SK-N-SH (cell line): ENCODE results near the gene SST. TPM values are rescaled to one million over a fixed set of nuclear protein-coding genes. Genes with fewer than 3 reads are reported as not detected.

ENCODE experiments used
- CTCF ChIA-PET: fragments of 300-600, 350-600 bp; formaldehyde crosslinking; extraction: SDS; loops from one replicate; lab custom pipeline; 2021; lab: Yijun Ruan, JAX
- POLR2A ChIA-PET: fragments of 350-600 bp; sonication (Branson Sonifier 250); formaldehyde crosslinking; extraction: SDS; loops from one replicate; lab custom pipeline; 2020; ENCODE audit warnings: antibody characterized with exemption, inconsistent platforms; lab: Yijun Ruan, JAX
- DNase-seq: peaks from one replicate; pipeline ENCODE4 v3.0.0; 2012
- H2AFZ ChIP-seq: fragments of 200-600 bp; sonication (generic); 2 replicates; pipeline ENCODE4 v1.8.1; 2016; ENCODE audit warnings: antibody characterized with exemption, mild to moderate bottlenecking, low read depth
- H3F3A ChIP-seq: fragments of 200-600 bp; sonication (generic); replicated peaks from 2 replicates; pipeline ENCODE3; 2016; ENCODE audit warnings: antibody characterized with exemption, mild to moderate bottlenecking; ENCODE audit not compliant: insufficient read depth
- H3K27ac ChIP-seq, 2 experiments: fragments of 200-500 bp in 1 of 2; fragments of 200-600 bp in 1 of 2; sonication (Bioruptor generic) in 1 of 2; sonication (generic), shearing (Covaris generic) in 1 of 2; 2 replicates each; pipeline versions ENCODE4 v1.5.1 to v1.6.1; 2014 to 2016; ENCODE audit warnings: low read depth in 2 of 2, inconsistent platforms in 1 of 2, low read length in 1 of 2, mild to moderate bottlenecking in 1 of 2, mixed read lengths in 1 of 2
- H3K27me3 ChIP-seq: fragments of 200-600 bp; sonication (generic), shearing (Covaris generic); 2 replicates; pipeline ENCODE4 v1.6.1; 2016; ENCODE audit warnings: mixed run types; ENCODE audit not compliant: insufficient read depth
- H3K36me3 ChIP-seq, 2 experiments: fragments of 200-500 bp in 1 of 2; fragments of 200-600 bp in 1 of 2; sonication (Bioruptor generic) in 1 of 2; sonication (generic) in 1 of 2; replicated peaks in 1 of 2; 2 replicates each; pipeline versions ENCODE3 to v1.5.1; 2014 to 2016; ENCODE audit warnings: low read length in 1 of 2, mild to moderate bottlenecking in 1 of 2; ENCODE audit not compliant: insufficient read depth in 2 of 2, control insufficient read depth in 1 of 2
- H3K4me1 ChIP-seq, 2 experiments: fragments of 200-500 bp in 1 of 2; fragments of 200-600 bp in 1 of 2; sonication (Bioruptor generic) in 1 of 2; sonication (generic), shearing (Covaris generic) in 1 of 2; 2 replicates each; pipeline versions ENCODE4 v1.5.1 to v1.6.1; 2014 to 2016; ENCODE audit warnings: low read depth in 1 of 2, low read length in 1 of 2, mixed run types in 1 of 2; ENCODE audit not compliant: insufficient read depth in 2 of 2, control insufficient read depth in 1 of 2
- H3K4me2 ChIP-seq: fragments of 200-600 bp; sonication (generic), shearing (Covaris generic); 2 replicates; pipeline ENCODE4 v1.6.1; 2017; ENCODE audit warnings: mixed run types
- H3K4me3 ChIP-seq, 2 experiments: fragments of 200-500 bp in 1 of 2; fragments of 200-600 bp in 1 of 2; sonication (Bioruptor generic) in 1 of 2; sonication (generic), shearing (Covaris generic) in 1 of 2; 2 replicates each; pipeline versions ENCODE4 v1.5.1 to v1.8.1; 2014 to 2016; ENCODE audit warnings: low read depth in 2 of 2, inconsistent platforms in 1 of 2, low read length in 1 of 2, mild to moderate bottlenecking in 1 of 2, mixed read lengths in 1 of 2, moderate library complexity in 1 of 2
- H3K79me2 ChIP-seq: fragments of 200-600 bp; sonication (generic); 2 replicates; pipeline ENCODE4 v1.8.1; 2017; ENCODE audit warnings: mild to moderate bottlenecking; ENCODE audit not compliant: insufficient read depth
- H3K9ac ChIP-seq: fragments of 200-600 bp; sonication (generic); 2 replicates; pipeline ENCODE4 v1.6.1; 2017; ENCODE audit warnings: mixed run types
- H3K9me2 ChIP-seq: fragments of 200-600 bp; sonication (generic); 2 replicates; pipeline ENCODE4 v1.6.1; 2017; ENCODE audit warnings: mixed run types
- H3K9me3 ChIP-seq: fragments of 200-600 bp; sonication (generic); 2 replicates; pipeline ENCODE4 v1.6.1; 2017; ENCODE audit warnings: mixed run types, mild to moderate bottlenecking, moderate library complexity
- H4K20me1 ChIP-seq: fragments of 200-600 bp; sonication (generic); 2 replicates; pipeline ENCODE4 v1.6.1; 2017; ENCODE audit warnings: mild to moderate bottlenecking, mixed run types; ENCODE audit not compliant: insufficient read depth
- CHD2 ChIP-seq: fragments of 150-350 bp; IDR thresholded peaks from 2 replicates; pipeline ENCODE4 v1.6.1; 2018; ENCODE audit warnings: low read length; ENCODE audit not compliant: partially characterized antibody
- FOSL2 ChIP-seq: IDR thresholded peaks from 2 replicates; pipeline ENCODE4 v1.4.0; 2012; ENCODE audit warnings: low read depth, mild to moderate bottlenecking, moderate library complexity, borderline replicate concordance
- FOXJ3 ChIP-seq: sonication (generic); formaldehyde crosslinking; IDR thresholded peaks from 2 replicates; pipeline ENCODE4 v1.5.1; 2020; ENCODE audit warnings: mild to moderate bottlenecking, missing genetic modification reagents
- GABPA ChIP-seq: IDR thresholded peaks from 2 replicates; pipeline ENCODE4 v1.4.0; 2012; ENCODE audit warnings: low read depth, mild to moderate bottlenecking
- GATA2 ChIP-seq: sonication (generic); formaldehyde crosslinking; IDR thresholded peaks from 2 replicates; pipeline ENCODE4 v1.5.0; 2020; ENCODE audit warnings: mild to moderate bottlenecking, missing genetic modification reagents
- MEF2A ChIP-seq: IDR thresholded peaks from 2 replicates; pipeline ENCODE4 v1.4.0; 2012; ENCODE audit warnings: low read depth, borderline replicate concordance
- MXI1 ChIP-seq: IDR thresholded peaks from 2 replicates; pipeline ENCODE4 v1.6.1; 2012; ENCODE audit warnings: mild to moderate bottlenecking, low read depth, low read length, improper control_type of control experiment
- NFIC ChIP-seq: IDR thresholded peaks from 2 replicates; pipeline ENCODE4 v1.4.0; 2012; ENCODE audit warnings: borderline replicate concordance
- NRF1 ChIP-seq: IDR thresholded peaks from 2 replicates; pipeline ENCODE4 v1.6.1; 2012; ENCODE audit warnings: low read depth, mild to moderate bottlenecking, low read length
- PBX3 ChIP-seq: IDR thresholded peaks from 2 replicates; pipeline ENCODE4; 2012
- RFX5 ChIP-seq: IDR thresholded peaks from 2 replicates; pipeline ENCODE4 v1.6.1; 2012; ENCODE audit warnings: mild to moderate bottlenecking, improper control_type of control experiment, low read length
- RXRA ChIP-seq: IDR thresholded peaks from 2 replicates; pipeline ENCODE4 v1.4.0; 2012; ENCODE audit warnings: low read depth, mild to moderate bottlenecking, borderline replicate concordance
- SMC3 ChIP-seq: IDR thresholded peaks from 2 replicates; pipeline ENCODE4 v1.6.1; 2012; ENCODE audit warnings: low read depth, low read length, improper control_type of control experiment
- USF2 ChIP-seq: fragments of 150-350 bp; IDR thresholded peaks from 2 replicates; pipeline ENCODE4 v1.6.1; 2017; ENCODE audit warnings: antibody characterized with exemption, low read length, low read depth, borderline replicate concordance
- YY1 ChIP-seq: IDR thresholded peaks from 2 replicates; pipeline ENCODE4 v1.4.0; 2012; ENCODE audit warnings: low read depth, mild to moderate bottlenecking
- WGBS: methylation state at CpG from one replicate; pipeline ENCODE4 v1.1.6; 2017; ENCODE audit warnings: low lambda C conversion rate; 5-methylcytosine and 5-hydroxymethylcytosine counted together
- polyA plus RNA-seq, 3 experiments: library from polyadenylated mRNA; depleted of rRNA; stranded (reverse); fragments of >200 nt; gene quantifications; 2 replicates each; pipeline ENCODE4 v1.2.3, GENCODE V29; 2012
- TF ChIP-seq, protein P1 (sequence below): IDR thresholded peaks from 2 replicates; pipeline ENCODE4 v1.4.0; 2012; ENCODE audit warnings: low read depth
- TF ChIP-seq, protein P2 (sequence below): fragments of 200-600 bp; sonication (generic); IDR thresholded peaks from 2 replicates; pipeline ENCODE4 v1.6.1; 2017; ENCODE audit warnings: antibody characterized with exemption, mild to moderate bottlenecking, moderate library complexity
- TF ChIP-seq, protein P3 (sequence below): IDR thresholded peaks from 2 replicates; pipeline ENCODE4 v1.4.0; 2012; ENCODE audit warnings: low read depth, borderline replicate concordance

SST gene
- polyA plus RNA-seq, 1 of the 3 experiments (the other 2 are of a cell fraction), result not detected

- H3K36me3 ChIP-seq, result no peaks in the 10 kb centered on the region
These were observed 25.8 kb upstream of the SST start for GRCh38 chr3:187696021-187696420.

DNA sequence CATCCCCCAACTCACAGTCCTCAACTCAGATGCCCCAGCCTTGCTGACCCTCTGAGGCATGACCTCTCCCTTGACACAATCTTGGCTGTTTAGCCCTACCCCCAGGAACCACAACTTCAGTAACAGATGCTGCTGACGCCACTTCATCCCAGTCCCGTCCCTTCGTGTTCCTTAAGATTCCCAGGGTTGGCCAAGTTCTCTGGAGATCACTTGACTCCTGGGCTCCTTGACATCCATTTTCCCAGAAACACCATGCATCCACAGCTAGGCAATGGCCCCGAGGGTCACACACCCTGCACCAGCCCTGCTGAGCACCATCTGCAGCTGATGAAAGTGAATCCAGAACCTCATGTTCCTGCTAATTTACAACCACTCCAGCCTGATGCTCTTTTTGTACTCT, 25.3 kb upstream of the SST start:
- 21% methylated on average over 4 of the region's 4 CpGs for WGBS
- peaks cover 40% of the 10 kb centered on the region; the same call in 1 of the 2 replicates for H3K27me3 ChIP-seq
- CTCF ChIA-PET, result interaction anchor here (0.9 kb wide), 1 partner anchor 17 kb away, joined by 3 read pairs; no protein-coding TSS in a partner anchor
- POLR2A ChIA-PET, result no interaction called here
- no peaks in the 10 kb centered on the region for H3K9me3 ChIP-seq
- no peaks in the 10 kb centered on the region for H4K20me1 ChIP-seq
- H3K27ac ChIP-seq, result no peak overlapping the region
- no peak for DNase-seq
- no peaks in the 10 kb centered on the region for H3K4me1 ChIP-seq
- no peak overlapping the region for H3K4me2 ChIP-seq
- H2AFZ ChIP-seq, result no peak overlapping the region
- no peaks in the 10 kb centered on the region for H3F3A ChIP-seq
- H3K9ac ChIP-seq, result no peak overlapping the region
- H3K36me3 ChIP-seq, result no peaks in the 10 kb centered on the region
- no peaks in the 10 kb centered on the region for H3K9me2 ChIP-seq
- H3K4me3 ChIP-seq, result no peak overlapping the region
- H3K79me2 ChIP-seq, result no peaks in the 10 kb centered on the region
- TF ChIP-seq, protein P1, sequence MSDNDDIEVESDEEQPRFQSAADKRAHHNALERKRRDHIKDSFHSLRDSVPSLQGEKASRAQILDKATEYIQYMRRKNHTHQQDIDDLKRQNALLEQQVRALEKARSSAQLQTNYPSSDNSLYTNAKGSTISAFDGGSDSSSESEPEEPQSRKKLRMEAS, result no peak
- TF ChIP-seq NRF1, result no peak
- no peak for TF ChIP-seq GABPA
- no peak for TF ChIP-seq RFX5
- TF ChIP-seq FOXJ3, result no peak
- no peak for TF ChIP-seq GATA2 (CRISPR knock-in tag)
- no peak for TF ChIP-seq FOSL2
- TF ChIP-seq NFIC, result no peak
- TF ChIP-seq PBX3, result no peak
- no peak for TF ChIP-seq MEF2A
- TF ChIP-seq RXRA, result no peak
- no peak for TF ChIP-seq MXI1
- no peak for TF ChIP-seq YY1
- no peak for TF ChIP-seq USF2
- TF ChIP-seq CHD2, result no peak

More at GRCh38 chr3:187696021-187696420, 25.8 kb upstream of the SST start:
- Histone ChIP-seq H3K27me3 (peaks cover 43% of the 10 kb centered on the region; the same call in 1 of the 2 replicates), H3K9me2 (no peaks in the 10 kb centered on the region), H3K9ac (no peak overlapping the region), H3K4me1 (no peaks in the 10 kb centered on the region), H3K79me2 (no peaks in the 10 kb centered on the region), H2AFZ (no peak overlapping the region), H3F3A (no peaks in the 10 kb centered on the region), H3K9me3 (no peaks in the 10 kb centered on the region), H3K27ac (no peak overlapping the region), H3K4me3 (no peak overlapping the region), H4K20me1 (no peaks in the 10 kb centered on the region)
- no peak for DNase-seq
- WGBS, result 0% methylated on average over 4 of the region's 4 CpGs
- CTCF ChIA-PET, result interaction anchor here (0.9 kb wide), 1 partner anchor 17 kb away, joined by 3 read pairs; no protein-coding TSS in a partner anchor
- TF ChIP-seq, protein P2, sequence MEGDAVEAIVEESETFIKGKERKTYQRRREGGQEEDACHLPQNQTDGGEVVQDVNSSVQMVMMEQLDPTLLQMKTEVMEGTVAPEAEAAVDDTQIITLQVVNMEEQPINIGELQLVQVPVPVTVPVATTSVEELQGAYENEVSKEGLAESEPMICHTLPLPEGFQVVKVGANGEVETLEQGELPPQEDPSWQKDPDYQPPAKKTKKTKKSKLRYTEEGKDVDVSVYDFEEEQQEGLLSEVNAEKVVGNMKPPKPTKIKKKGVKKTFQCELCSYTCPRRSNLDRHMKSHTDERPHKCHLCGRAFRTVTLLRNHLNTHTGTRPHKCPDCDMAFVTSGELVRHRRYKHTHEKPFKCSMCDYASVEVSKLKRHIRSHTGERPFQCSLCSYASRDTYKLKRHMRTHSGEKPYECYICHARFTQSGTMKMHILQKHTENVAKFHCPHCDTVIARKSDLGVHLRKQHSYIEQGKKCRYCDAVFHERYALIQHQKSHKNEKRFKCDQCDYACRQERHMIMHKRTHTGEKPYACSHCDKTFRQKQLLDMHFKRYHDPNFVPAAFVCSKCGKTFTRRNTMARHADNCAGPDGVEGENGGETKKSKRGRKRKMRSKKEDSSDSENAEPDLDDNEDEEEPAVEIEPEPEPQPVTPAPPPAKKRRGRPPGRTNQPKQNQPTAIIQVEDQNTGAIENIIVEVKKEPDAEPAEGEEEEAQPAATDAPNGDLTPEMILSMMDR, result no peak
- no peak for TF ChIP-seq GABPA
- no peak for TF ChIP-seq NRF1
- no peak for TF ChIP-seq SMC3
- no peak for TF ChIP-seq GATA2 (CRISPR knock-in tag)
- TF ChIP-seq, protein P3, sequence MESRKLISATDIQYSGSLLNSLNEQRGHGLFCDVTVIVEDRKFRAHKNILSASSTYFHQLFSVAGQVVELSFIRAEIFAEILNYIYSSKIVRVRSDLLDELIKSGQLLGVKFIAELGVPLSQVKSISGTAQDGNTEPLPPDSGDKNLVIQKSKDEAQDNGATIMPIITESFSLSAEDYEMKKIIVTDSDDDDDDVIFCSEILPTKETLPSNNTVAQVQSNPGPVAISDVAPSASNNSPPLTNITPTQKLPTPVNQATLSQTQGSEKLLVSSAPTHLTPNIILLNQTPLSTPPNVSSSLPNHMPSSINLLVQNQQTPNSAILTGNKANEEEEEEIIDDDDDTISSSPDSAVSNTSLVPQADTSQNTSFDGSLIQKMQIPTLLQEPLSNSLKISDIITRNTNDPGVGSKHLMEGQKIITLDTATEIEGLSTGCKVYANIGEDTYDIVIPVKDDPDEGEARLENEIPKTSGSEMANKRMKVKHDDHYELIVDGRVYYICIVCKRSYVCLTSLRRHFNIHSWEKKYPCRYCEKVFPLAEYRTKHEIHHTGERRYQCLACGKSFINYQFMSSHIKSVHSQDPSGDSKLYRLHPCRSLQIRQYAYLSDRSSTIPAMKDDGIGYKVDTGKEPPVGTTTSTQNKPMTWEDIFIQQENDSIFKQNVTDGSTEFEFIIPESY, result no peak
- TF ChIP-seq, all 33 proteins: peak for 0
- no peak overlapping the region for H3K4me2 ChIP-seq
- POLR2A ChIA-PET, result no interaction called here
